ENCODE measurements around the gene DHX35. TPM values are rescaled to one million over a fixed set of nuclear protein-coding genes. Genes with fewer than 3 reads are reported as not detected.

DHX35 gene
- total RNA-seq, 1 donor from 2014 or later, result 9.5 TPM

DNA sequence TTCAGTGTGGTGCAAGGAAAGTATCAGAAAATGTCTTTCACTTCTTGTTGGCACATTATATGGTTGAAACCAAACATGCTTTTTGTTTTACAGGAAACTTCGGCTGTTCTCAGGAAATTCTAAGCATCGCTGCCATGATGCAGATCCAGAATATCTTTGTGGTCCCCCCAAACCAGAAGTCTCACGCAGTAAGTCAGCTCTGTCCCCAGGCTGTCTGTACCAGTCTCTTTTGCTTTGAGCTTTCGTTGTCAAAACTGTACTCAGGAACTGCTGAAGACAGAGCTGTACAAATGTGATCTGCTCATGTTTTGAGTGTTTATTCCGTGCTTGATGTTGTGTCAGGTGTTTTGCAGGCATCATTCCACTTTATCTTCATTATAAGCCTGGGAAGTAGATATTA lies 59.6 kb downstream of the DHX35 start:
- no peaks in the 10 kb centered on the region for H3K27me3 Mint-ChIP-seq
- DNase-seq (no peak), ATAC-seq (ENCODE audit: low read depth) (no peak)
- no peaks in the 10 kb centered on the region for H3K9me3 Mint-ChIP-seq
- intact Hi-C loops (cut with micrococcal nuclease), result no loop called here
- no peak overlapping the region for H3K27ac Mint-ChIP-seq
- TF ChIP-seq, protein P1, sequence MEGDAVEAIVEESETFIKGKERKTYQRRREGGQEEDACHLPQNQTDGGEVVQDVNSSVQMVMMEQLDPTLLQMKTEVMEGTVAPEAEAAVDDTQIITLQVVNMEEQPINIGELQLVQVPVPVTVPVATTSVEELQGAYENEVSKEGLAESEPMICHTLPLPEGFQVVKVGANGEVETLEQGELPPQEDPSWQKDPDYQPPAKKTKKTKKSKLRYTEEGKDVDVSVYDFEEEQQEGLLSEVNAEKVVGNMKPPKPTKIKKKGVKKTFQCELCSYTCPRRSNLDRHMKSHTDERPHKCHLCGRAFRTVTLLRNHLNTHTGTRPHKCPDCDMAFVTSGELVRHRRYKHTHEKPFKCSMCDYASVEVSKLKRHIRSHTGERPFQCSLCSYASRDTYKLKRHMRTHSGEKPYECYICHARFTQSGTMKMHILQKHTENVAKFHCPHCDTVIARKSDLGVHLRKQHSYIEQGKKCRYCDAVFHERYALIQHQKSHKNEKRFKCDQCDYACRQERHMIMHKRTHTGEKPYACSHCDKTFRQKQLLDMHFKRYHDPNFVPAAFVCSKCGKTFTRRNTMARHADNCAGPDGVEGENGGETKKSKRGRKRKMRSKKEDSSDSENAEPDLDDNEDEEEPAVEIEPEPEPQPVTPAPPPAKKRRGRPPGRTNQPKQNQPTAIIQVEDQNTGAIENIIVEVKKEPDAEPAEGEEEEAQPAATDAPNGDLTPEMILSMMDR (IDR thresholded peaks at IDR 0.05), result no peak
- H3K4me1 Mint-ChIP-seq, result peaks cover 2% of the 10 kb centered on the region
- peaks cover 83% of the 10 kb centered on the region for H3K36me3 Mint-ChIP-seq (ENCODE audit: low read depth)
- H3K4me3 Mint-ChIP-seq, result no peak overlapping the region
- ChIA-PET CTCF (no interaction called here), POLR2A (no interaction called here)

GRCh38 chr20:39025883-39026282 lies 63.7 kb downstream of the DHX35 start:
- H3K9me3 Mint-ChIP-seq, result no peaks in the 10 kb centered on the region
- no peak overlapping the region for H3K4me3 Mint-ChIP-seq
- H3K4me1 Mint-ChIP-seq, result peaks cover 2% of the 10 kb centered on the region
- intact Hi-C loops (cut with micrococcal nuclease), result no loop called here
- no peak for DNase-seq
- POLR2A ChIA-PET, result no interaction called here
- CTCF ChIA-PET, result no interaction called here
- no peak overlapping the region for H3K27ac Mint-ChIP-seq
- H3K36me3 Mint-ChIP-seq (ENCODE audit: low read depth), result peaks cover 74% of the 10 kb centered on the region
- ATAC-seq (ENCODE audit: low read depth), result no peak
- TF ChIP-seq, protein P1 (IDR thresholded peaks at IDR 0.05), result no peak
- no peaks in the 10 kb centered on the region for H3K27me3 Mint-ChIP-seq

- no peak for DNase-seq
- Mint-ChIP-seq H3K27me3 (no peaks in the 10 kb centered on the region), H3K9me3 (no peaks in the 10 kb centered on the region), H3K36me3 (ENCODE audit: low read depth) (peaks cover 61% of the 10 kb centered on the region), H3K4me1 (peaks cover 2% of the 10 kb centered on the region), H3K4me3 (no peak overlapping the region), H3K27ac (no peak overlapping the region)
- CTCF ChIA-PET, result interaction anchor here (1.2 kb wide), 1 partner anchor 20 kb away, joined by 7 read pairs; no protein-coding TSS in a partner anchor
- no peak for ATAC-seq (ENCODE audit: low read depth)
- intact Hi-C loops (cut with micrococcal nuclease), result no loop called here
- POLR2A ChIA-PET, result no interaction called here
- TF ChIP-seq, protein P1 (IDR thresholded peaks at IDR 0.05), result no peak
Observed at GRCh38 chr20:39029364-39029763, 67.2 kb downstream of the DHX35 start.

- TF ChIP-seq, protein P1 (IDR thresholded peaks at IDR 0.05), result no peak
- no peak overlapping the region for H3K4me3 Mint-ChIP-seq
- no peaks in the 10 kb centered on the region for H3K27me3 Mint-ChIP-seq
- intact Hi-C loops (cut with micrococcal nuclease), result no loop called here
- no peak overlapping the region for H3K27ac Mint-ChIP-seq
- H3K9me3 Mint-ChIP-seq, result no peaks in the 10 kb centered on the region
- CTCF ChIA-PET, result no interaction called here
- DNase-seq (no peak), ATAC-seq (ENCODE audit: low read depth) (no peak)
- peaks cover 63% of the 10 kb centered on the region for H3K36me3 Mint-ChIP-seq (ENCODE audit: low read depth)
- POLR2A ChIA-PET, result no interaction called here
- no peaks in the 10 kb centered on the region for H3K4me1 Mint-ChIP-seq
Observed at GRCh38 chr20:39032997-39033396, 70.9 kb downstream of the DHX35 start.

GRCh38 chr20:39036011-39036410 lies 73.9 kb downstream of the DHX35 start:
- TF ChIP-seq, protein P1 (IDR thresholded peaks at IDR 0.05), result no peak
- CTCF ChIA-PET, result interaction anchor here (1.0 kb wide), 1 partner anchor 14 kb away, joined by 3 read pairs; no protein-coding TSS in a partner anchor
- H3K4me1 Mint-ChIP-seq, result no peaks in the 10 kb centered on the region
- no peak for DNase-seq
- no peak for ATAC-seq (ENCODE audit: low read depth)
- H3K4me3 Mint-ChIP-seq, result no peak overlapping the region
- H3K27me3 Mint-ChIP-seq, result no peaks in the 10 kb centered on the region
- POLR2A ChIA-PET, result no interaction called here
- no peaks in the 10 kb centered on the region for H3K9me3 Mint-ChIP-seq
- H3K36me3 Mint-ChIP-seq (ENCODE audit: low read depth), result peaks cover 70% of the 10 kb centered on the region
- H3K27ac Mint-ChIP-seq, result no peak overlapping the region
- intact Hi-C loops (cut with micrococcal nuclease), result no loop called here
